ENCODE measurements around the gene ASPSCR1. TPM values are rescaled to one million over a fixed set of nuclear protein-coding genes. Genes with fewer than 3 reads are reported as not detected.
A peak's percentile ranks its signal among the peaks of the same experiment; 100 is the strongest.

The ASPSCR1 gene
- total and polyA plus RNA-seq, 9 of the 15 experiments (the other 6 are each of a cell fraction or from before 2014, with no cell fraction given): 0.90 to 36.9 (median 11.6) TPM

GRCh38 chr17:82029391-82029790 is 52.0 kb downstream of the ASPSCR1 start (continued):
- TF ChIP-seq KDM1A (IDR thresholded peaks at IDR 0.05) (no peak), GATAD2A (IDR thresholded peaks at IDR 0.05) (no peak), CHD4 (IDR thresholded peaks at IDR 0.05; ENCODE audit: insufficient read depth, insufficient replicate concordance, low read depth, low read length, poor library complexity, severe bottlenecking) (no peak), USF1 (CRISPR knock-in tag; IDR thresholded peaks at IDR 0.05) (peak; percentile 30; the same call in 1 of the 2 replicates), FOXJ3 (CRISPR knock-in tag; IDR thresholded peaks at IDR 0.05) (no peak), IRF2 (CRISPR knock-in tag; IDR thresholded peaks at IDR 0.05) (no peak), ZNF780A (CRISPR knock-in tag; IDR thresholded peaks at IDR 0.05) (no peak), HDAC3 (IDR thresholded peaks at IDR 0.05; ENCODE audit: borderline replicate concordance, partially characterized antibody) (no peak)

DNA sequence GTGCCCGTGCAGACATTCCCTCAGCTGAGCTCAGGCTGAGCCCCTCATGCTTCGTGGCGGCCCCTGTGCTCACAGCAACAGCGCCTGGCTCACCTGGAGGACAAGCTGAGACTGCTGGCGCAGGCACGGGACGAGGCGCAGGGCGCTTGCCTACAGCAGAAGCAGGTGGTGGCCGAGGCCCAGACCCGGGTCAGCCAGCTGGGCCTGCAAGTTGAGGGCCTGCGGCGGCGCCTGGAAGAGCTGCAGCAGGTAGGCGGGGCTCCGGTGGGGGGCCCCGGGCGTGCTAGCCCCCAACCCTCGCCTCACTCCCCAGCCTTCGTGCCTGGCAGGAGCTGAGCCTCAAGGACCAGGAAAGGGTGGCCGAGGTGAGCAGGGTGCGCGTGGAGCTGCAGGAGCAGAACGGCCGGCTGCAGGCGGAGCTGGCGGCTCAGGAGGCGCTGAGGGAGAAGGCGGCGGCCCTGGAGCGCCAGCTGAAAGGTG is 52.6 kb downstream of the ASPSCR1 start:
- no peaks in the 10 kb centered on the region for H4K20me1 ChIP-seq (replicated peaks; ENCODE audit: control insufficient read depth, insufficient read depth, low read length)
- FAIRE-seq (no peak), DNase-seq (ENCODE audit: extremely low read depth in 1 of 4, low spot score in 3 of 4) (no peak), ATAC-seq (peak; percentile 1)
- TF ChIP-seq, protein P1, sequence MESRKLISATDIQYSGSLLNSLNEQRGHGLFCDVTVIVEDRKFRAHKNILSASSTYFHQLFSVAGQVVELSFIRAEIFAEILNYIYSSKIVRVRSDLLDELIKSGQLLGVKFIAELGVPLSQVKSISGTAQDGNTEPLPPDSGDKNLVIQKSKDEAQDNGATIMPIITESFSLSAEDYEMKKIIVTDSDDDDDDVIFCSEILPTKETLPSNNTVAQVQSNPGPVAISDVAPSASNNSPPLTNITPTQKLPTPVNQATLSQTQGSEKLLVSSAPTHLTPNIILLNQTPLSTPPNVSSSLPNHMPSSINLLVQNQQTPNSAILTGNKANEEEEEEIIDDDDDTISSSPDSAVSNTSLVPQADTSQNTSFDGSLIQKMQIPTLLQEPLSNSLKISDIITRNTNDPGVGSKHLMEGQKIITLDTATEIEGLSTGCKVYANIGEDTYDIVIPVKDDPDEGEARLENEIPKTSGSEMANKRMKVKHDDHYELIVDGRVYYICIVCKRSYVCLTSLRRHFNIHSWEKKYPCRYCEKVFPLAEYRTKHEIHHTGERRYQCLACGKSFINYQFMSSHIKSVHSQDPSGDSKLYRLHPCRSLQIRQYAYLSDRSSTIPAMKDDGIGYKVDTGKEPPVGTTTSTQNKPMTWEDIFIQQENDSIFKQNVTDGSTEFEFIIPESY (CRISPR knock-in tag; IDR thresholded peaks at IDR 0.05): peak; percentile 95; the same call in 1 of the 2 replicates
- TF ChIP-seq PHB (CRISPR knock-in tag; IDR thresholded peaks at IDR 0.05): 0 out of 2 replicates have a peak, but pooled peaks have one; percentile 7
- TF ChIP-seq PRMT5 (CRISPR knock-in tag; IDR thresholded peaks at IDR 0.05): no peak
- peaks cover 11 to 89% of the 10 kb centered on the region in 2 experiments for H3K4me1 ChIP-seq (replicated peaks in 1 of 2; ENCODE audit: control insufficient read depth in 2 of 2, insufficient read depth in 2 of 2, low read length in 2 of 2)
- peak overlapping the region; percentile 59 for H3K4me2 ChIP-seq (ENCODE audit: insufficient read depth, low read length)
- H3K4me3 ChIP-seq: no peak overlapping the region
- no peak overlapping the region for H3K27ac ChIP-seq (ENCODE audit: extremely low read depth, low read depth, low read length)
- WGBS (ENCODE audit: insufficient coverage, low coverage, missing lambda C conversion rate): 80% methylated on average over 14 of the region's 31 CpGs
- no peak overlapping the region for H2AFZ ChIP-seq (ENCODE audit: low read depth, low read length)
- H3K36me3 ChIP-seq (ENCODE audit: control insufficient read depth, insufficient read depth, low read length): peaks cover 22% of the 10 kb centered on the region; the same call in 2 of the 3 replicates
- BruUV-seq (replicated peaks): no TSS peak
- peak overlapping the region in 1 of 2 experiments; percentile 88; a peak in 2 of 4 replicates for H3K9ac ChIP-seq (ENCODE audit: insufficient read depth in 1 of 2, low read depth in 2 of 2, low read length in 2 of 2)
- H3K27me3 ChIP-seq (ENCODE audit: control insufficient read depth in 2 of 2, insufficient read depth in 2 of 2, low read length in 2 of 2): no peaks in the 10 kb centered on the region
- POLR2A ChIA-PET: interaction anchor here (0.6 to 1.4 kb wide), 7 partner anchors 24 to 232 kb away, joined by 3 to 9 read pairs (median 3); no protein-coding TSS in a partner anchor
- H3K79me2 ChIP-seq (ENCODE audit: control insufficient read depth, insufficient read depth, low read length): peaks cover 19% of the 10 kb centered on the region
- in situ Hi-C loops (cut with MboI) (loop anchor here (5.0 kb wide), 1 partner anchor 127 kb away; no protein-coding TSS in a partner anchor), intact Hi-C loops (cut with micrococcal nuclease) (loop anchor here (1.0 to 10.0 kb wide), 3 partner anchors 67 to 315 kb away; partner anchors contain the start of gene FASN)
- no peaks in the 10 kb centered on the region for H3K9me3 ChIP-seq (replicated peaks; ENCODE audit: control insufficient read depth, insufficient read depth, low read depth, low read length)
- no peaks in the 10 kb centered on the region for H3K9me1 ChIP-seq (ENCODE audit: control insufficient read depth, insufficient read depth, low read length)
- CTCF ChIA-PET (ENCODE audit: low intra/inter-chr PET ratio): interaction anchor here (0.6 to 2.4 kb wide), 3 partner anchors 12 to 124 kb away, joined by 3 to 27 read pairs (median 3); partner anchors contain the start of gene FASN

Data from K562 (cell line).